Measurements from ENCODE around the gene SORCS1. TPM values are rescaled to one million over a fixed set of nuclear protein-coding genes. Genes with fewer than 3 reads are reported as not detected.

The SORCS1 gene
- total and polyA plus RNA-seq, 2 donors (not counting 1 experiment from before 2014, with no cell fraction given) = not detected

GRCh38 chr10:106626371-106626770, 538.1 kb downstream of the SORCS1 start:
- ChIA-PET POLR2A (no interaction called here), CTCF (no interaction called here)
- Histone ChIP-seq H3K4me3 (ENCODE audit: control extremely low read depth in 1 of 5, extremely low read depth in 1 of 5, insufficient read depth in 1 of 5, low read depth in 2 of 5, low read length in 4 of 5) (no peak overlapping the region), H4K20me1 (ENCODE audit: control insufficient read depth, insufficient read depth, low read length, poor library complexity, severe bottlenecking) (no peaks in the 10 kb centered on the region), H3K9ac (ENCODE audit: low read length) (no peak overlapping the region), H2AFZ (ENCODE audit: insufficient read depth, low read depth, low read length, poor library complexity, severe bottlenecking) (no peak overlapping the region), H3K9me3 (ENCODE audit: control extremely low read depth in 1 of 3, control insufficient read depth in 2 of 3, insufficient read depth in 1 of 3, low read length in 2 of 3) (no peaks in the 10 kb centered on the region), H3K4me1 (ENCODE audit: control insufficient read depth in 2 of 2, insufficient read depth in 2 of 2, low read length in 2 of 2) (no peaks in the 10 kb centered on the region), H3K36me3 (replicated peaks in 1 of 2; ENCODE audit: control extremely low read depth in 1 of 2, control insufficient read depth in 1 of 2, extremely low read depth in 1 of 2, insufficient read depth in 2 of 2, low read length in 1 of 2) (no peaks in the 10 kb centered on the region), H3K27ac (ENCODE audit: low read length in 2 of 2) (no peak overlapping the region), H3K79me2 (ENCODE audit: control insufficient read depth, insufficient read depth, low read length) (no peaks in the 10 kb centered on the region), H3K27me3 (replicated peaks in 1 of 4; ENCODE audit: control extremely low read depth in 1 of 4, control insufficient read depth in 3 of 4, insufficient read depth in 4 of 4, low read length in 3 of 4) (no peaks in the 10 kb centered on the region), H3K4me2 (replicated peaks; ENCODE audit: low read depth, low read length, poor library complexity, severe bottlenecking) (no peak overlapping the region)
- H3K4me1 Mint-ChIP-seq = no peaks in the 10 kb centered on the region
- WGBS (ENCODE audit: insufficient coverage) = 85% methylated on average over 1 of the region's 2 CpGs
- DNase-seq (no peak), ATAC-seq (ENCODE audit: low read depth) (no peak)
- H3K27me3 Mint-ChIP-seq = peaks cover 3% of the 10 kb centered on the region
- no peaks in the 10 kb centered on the region for H3K9me3 Mint-ChIP-seq (ENCODE audit: insufficient read depth)
- no peak overlapping the region for H3K4me3 Mint-ChIP-seq
- TF ChIP-seq CTCF (IDR thresholded peaks at IDR 0.05) (no peak), EZH2 (IDR thresholded peaks at IDR 0.05; ENCODE audit: borderline replicate concordance, insufficient read depth, low read depth, low read length, poor library complexity, severe bottlenecking) (no peak)
- intact Hi-C loops (cut with micrococcal nuclease) = no loop called here
- H3K27ac Mint-ChIP-seq = no peak overlapping the region

- no peak for DNase-seq
- H2AFZ ChIP-seq (ENCODE audit: insufficient read depth, low read depth, low read length, poor library complexity, severe bottlenecking) = no peak overlapping the region
- 82% methylated on average over 6 of the region's 6 CpGs for WGBS (ENCODE audit: insufficient coverage)
- no peaks in the 10 kb centered on the region for H3K27me3 ChIP-seq (replicated peaks in 1 of 4; ENCODE audit: control extremely low read depth in 1 of 4, control insufficient read depth in 3 of 4, insufficient read depth in 4 of 4, low read length in 3 of 4)
- no peak overlapping the region for H3K9ac ChIP-seq (ENCODE audit: low read length)
- no peak for ATAC-seq (ENCODE audit: low read depth)
- no peaks in the 10 kb centered on the region for H3K4me1 ChIP-seq (ENCODE audit: control insufficient read depth in 2 of 2, insufficient read depth in 2 of 2, low read length in 2 of 2)
- CTCF ChIA-PET = interaction anchor here (0.6 to 1.8 kb wide), 2 partner anchors 11 to 64 kb away, joined by 3 to 5 read pairs; no protein-coding TSS in a partner anchor
- Mint-ChIP-seq H3K27ac (no peak overlapping the region), H3K4me1 (no peaks in the 10 kb centered on the region), H3K9me3 (ENCODE audit: insufficient read depth) (no peaks in the 10 kb centered on the region), H3K27me3 (peaks cover 3% of the 10 kb centered on the region), H3K4me3 (no peak overlapping the region)
- TF ChIP-seq EZH2 (IDR thresholded peaks at IDR 0.05; ENCODE audit: borderline replicate concordance, insufficient read depth, low read depth, low read length, poor library complexity, severe bottlenecking) (no peak), CTCF (IDR thresholded peaks at IDR 0.05) (no peak)
- intact Hi-C loops (cut with micrococcal nuclease) = no loop called here
- no peak overlapping the region for H3K4me3 ChIP-seq (ENCODE audit: control extremely low read depth in 1 of 5, extremely low read depth in 1 of 5, insufficient read depth in 1 of 5, low read depth in 2 of 5, low read length in 4 of 5)
- H4K20me1 ChIP-seq (ENCODE audit: control insufficient read depth, insufficient read depth, low read length, poor library complexity, severe bottlenecking) = no peaks in the 10 kb centered on the region
- no peak overlapping the region for H3K27ac ChIP-seq (ENCODE audit: low read length in 2 of 2)
- no peak overlapping the region for H3K4me2 ChIP-seq (replicated peaks; ENCODE audit: low read depth, low read length, poor library complexity, severe bottlenecking)
- H3K9me3 ChIP-seq (ENCODE audit: control extremely low read depth in 1 of 3, control insufficient read depth in 2 of 3, insufficient read depth in 1 of 3, low read length in 2 of 3) = no peaks in the 10 kb centered on the region
- no peaks in the 10 kb centered on the region for H3K79me2 ChIP-seq (ENCODE audit: control insufficient read depth, insufficient read depth, low read length)
- POLR2A ChIA-PET = no interaction called here
- H3K36me3 ChIP-seq (replicated peaks in 1 of 2; ENCODE audit: control extremely low read depth in 1 of 2, control insufficient read depth in 1 of 2, extremely low read depth in 1 of 2, insufficient read depth in 2 of 2, low read length in 1 of 2) = no peaks in the 10 kb centered on the region
These were observed 538.8 kb downstream of the SORCS1 start for GRCh38 chr10:106625751-106626150.
